H9 (cell line): ENCODE data around the gene MND1. TPM values are rescaled to one million over a fixed set of nuclear protein-coding genes. Genes with fewer than 3 reads are reported as not detected.

Source experiments
- DNase-seq: peaks from one replicate; pipeline ENCODE4 v3.0.0-alpha.2; 2017
- H2AFZ ChIP-seq: one replicate; pipeline ENCODE4 v1.6.1; 2013; ENCODE audit warnings: mild to moderate bottlenecking, low read length, control low read depth, moderate library complexity
- H2AK5ac ChIP-seq: 2 replicates; pipeline ENCODE4 v1.6.1; 2013; ENCODE audit warnings: low read length, control low read depth, mixed read lengths; ENCODE audit not compliant: insufficient read length
- H2BK120ac ChIP-seq: one replicate; pipeline ENCODE4 v1.6.1; 2013; ENCODE audit warnings: low read depth, mild to moderate bottlenecking, low read length, control low read depth, inconsistent platforms; ENCODE audit not compliant: poor library complexity, severe bottlenecking
- H2BK12ac ChIP-seq: 2 replicates; pipeline ENCODE4 v1.6.1; 2013; ENCODE audit warnings: low read length, control low read depth, mixed read lengths, low read depth; ENCODE audit not compliant: insufficient read length
- H2BK15ac ChIP-seq: 2 replicates; pipeline ENCODE4 v1.6.1; 2013; ENCODE audit warnings: low read depth, low read length, control low read depth
- H2BK20ac ChIP-seq: one replicate; pipeline ENCODE4 v1.6.1; 2013; ENCODE audit warnings: low read depth, mild to moderate bottlenecking, low read length, control low read depth, inconsistent platforms; ENCODE audit not compliant: poor library complexity, severe bottlenecking
- H2BK5ac ChIP-seq: 2 replicates; pipeline ENCODE4 v1.6.1; 2013; ENCODE audit warnings: low read length, control low read depth, mixed read lengths; ENCODE audit not compliant: insufficient read length
- H3K14ac ChIP-seq: 2 replicates; pipeline ENCODE4 v1.6.1; 2013; ENCODE audit warnings: low read length, control low read depth; ENCODE audit not compliant: insufficient read depth
- H3K18ac ChIP-seq: 2 replicates; pipeline ENCODE4 v1.6.1; 2013; ENCODE audit warnings: low read depth, mild to moderate bottlenecking, mixed read lengths, low read length, control low read depth; ENCODE audit not compliant: insufficient read length
- H3K23ac ChIP-seq: 2 replicates; pipeline ENCODE4 v1.6.1; 2013; ENCODE audit warnings: low read length, control low read depth, mixed read lengths, low read depth; ENCODE audit not compliant: insufficient read length
- H3K23me2 ChIP-seq: 2 replicates; pipeline ENCODE4 v1.6.1; 2013; ENCODE audit warnings: low read depth, mild to moderate bottlenecking, mixed read lengths, low read length, control low read depth; ENCODE audit not compliant: insufficient read length, poor library complexity, severe bottlenecking
- H3K27ac ChIP-seq: 2 replicates; pipeline ENCODE4 v1.5.1; 2013; ENCODE audit warnings: low read length, control low read depth, mixed read lengths, low read depth; ENCODE audit not compliant: insufficient read length
- H3K27me3 ChIP-seq: 2 replicates; pipeline ENCODE4 v1.6.1; 2013; ENCODE audit warnings: low read length, control low read depth, inconsistent platforms; ENCODE audit not compliant: insufficient read depth
- H3K4ac ChIP-seq: 2 replicates; pipeline ENCODE4 v1.6.1; 2013; ENCODE audit warnings: low read depth, mild to moderate bottlenecking, control low read depth, inconsistent platforms, low read length, moderate library complexity
- H3K4me1 ChIP-seq: 2 replicates; pipeline ENCODE4 v1.6.1; 2013; ENCODE audit warnings: low read length, control low read depth, inconsistent platforms; ENCODE audit not compliant: insufficient read depth
- H3K4me2 ChIP-seq: 2 replicates; pipeline ENCODE4 v1.6.1; 2013; ENCODE audit warnings: low read length, control low read depth, mixed read lengths; ENCODE audit not compliant: insufficient read length, insufficient read depth
- H3K56ac ChIP-seq: 2 replicates; pipeline ENCODE4 v1.6.1; 2013; ENCODE audit warnings: low read depth, mild to moderate bottlenecking, mixed read lengths, low read length, control low read depth; ENCODE audit not compliant: insufficient read length
- H3K79me1 ChIP-seq: 2 replicates; pipeline ENCODE4 v1.6.1; 2013; ENCODE audit warnings: low read depth, mild to moderate bottlenecking, moderate library complexity, low read length, control low read depth, inconsistent platforms; ENCODE audit not compliant: insufficient read depth, poor library complexity, severe bottlenecking
- H3K79me2 ChIP-seq: 2 replicates; pipeline ENCODE4 v1.6.1; 2013; ENCODE audit warnings: low read length, control low read depth, inconsistent platforms; ENCODE audit not compliant: insufficient read depth
- H3K9ac ChIP-seq: 2 replicates; pipeline ENCODE4 v1.6.1; 2013; ENCODE audit warnings: low read length, control low read depth, mixed read lengths; ENCODE audit not compliant: insufficient read length; ENCODE audit errors: extremely low read depth
- H3K9me3 ChIP-seq: one replicate; pipeline ENCODE4 v1.6.1; 2013; ENCODE audit warnings: low read depth, low read length, inconsistent platforms; ENCODE audit not compliant: control insufficient read depth
- H3T11ph ChIP-seq: one replicate; pipeline ENCODE4 v1.6.1; 2013; ENCODE audit warnings: mild to moderate bottlenecking, low read length, control low read depth, inconsistent platforms
- H4K20me1 ChIP-seq: one replicate; pipeline ENCODE4 v1.6.1; 2013; ENCODE audit not compliant: control insufficient read depth, insufficient read length, insufficient read depth
- H4K5ac ChIP-seq: 2 replicates; pipeline ENCODE4 v1.6.1; 2013; ENCODE audit warnings: low read depth, mild to moderate bottlenecking, mixed read lengths, low read length, control low read depth; ENCODE audit not compliant: insufficient read length
- H4K8ac ChIP-seq: replicated peaks from 2 replicates; pipeline ENCODE4 v1.6.1; 2013; ENCODE audit warnings: low read length, control low read depth, mixed read lengths, low read depth; ENCODE audit not compliant: insufficient read length
- H4K91ac ChIP-seq: 2 replicates; pipeline ENCODE4 v1.6.1; 2013; ENCODE audit warnings: low read depth, mild to moderate bottlenecking, moderate library complexity, mixed read lengths, low read length, control low read depth; ENCODE audit not compliant: insufficient read length
- H3K27ac Mint-ChIP-seq, 3 experiments: 2 replicates in 2 of 3; 3 replicates in 1 of 3; pipeline ENCODE4 v1.8.0; 2020 to 2021; ENCODE audit warnings: mixed read lengths in 3 of 3, mild to moderate bottlenecking in 1 of 3, moderate library complexity in 1 of 3
- H3K27me3 Mint-ChIP-seq: 2 replicates; pipeline ENCODE4 v1.8.0; 2021; ENCODE audit warnings: low read depth, mild to moderate bottlenecking, moderate library complexity, mixed read lengths
- H3K36me3 Mint-ChIP-seq, 3 experiments: 2 replicates in 2 of 3; 3 replicates in 1 of 3; pipeline ENCODE4 v1.8.0; 2020 to 2021; ENCODE audit warnings: low read depth in 3 of 3, mixed read lengths in 3 of 3; ENCODE audit not compliant: insufficient read depth in 1 of 3
- H3K4me1 Mint-ChIP-seq, 2 experiments: 2 replicates each; pipeline ENCODE4 v1.8.0; 2020; ENCODE audit warnings: mixed read lengths in 2 of 2
- H3K4me3 Mint-ChIP-seq, 2 experiments: 2 replicates in 1 of 2; 3 replicates in 1 of 2; pipeline ENCODE4 v1.8.0; 2020 to 2021; ENCODE audit warnings: mild to moderate bottlenecking in 2 of 2, mixed read lengths in 2 of 2, moderate library complexity in 1 of 2
- H3K9me3 Mint-ChIP-seq, 2 experiments: 2 replicates in 1 of 2; 3 replicates in 1 of 2; pipeline ENCODE4 v1.8.0; 2020; ENCODE audit warnings: mild to moderate bottlenecking in 2 of 2, mixed read lengths in 2 of 2, moderate library complexity in 1 of 2
- CTCF ChIP-seq: fragments of 200-600 bp; sonication (generic); conservative IDR thresholded peaks from 3 replicates; pipeline ENCODE4 v1.8.0; 2021; ENCODE audit warnings: antibody characterized with exemption, mild to moderate bottlenecking
- WGBS: extraction: QIAGEN DNeasy Blood & Tissue Kit; methylation state at CpG from one replicate; pipeline ENCODE4 v1.1.7; 2013; ENCODE audit warnings: missing lambda C conversion rate, low lambda C conversion rate, mixed read lengths; ENCODE audit not compliant: insufficient read length; ENCODE audit errors: extremely low coverage; 5-methylcytosine and 5-hydroxymethylcytosine counted together
- total RNA-seq: library from RNA; stranded (reverse); gene quantifications from 2 replicates; pipeline ENCODE4 v1.2.1, GENCODE V29; 2021

The MND1 gene
- total RNA-seq, 1 experiment from 2014 or later, result 21.0 TPM

DNA sequence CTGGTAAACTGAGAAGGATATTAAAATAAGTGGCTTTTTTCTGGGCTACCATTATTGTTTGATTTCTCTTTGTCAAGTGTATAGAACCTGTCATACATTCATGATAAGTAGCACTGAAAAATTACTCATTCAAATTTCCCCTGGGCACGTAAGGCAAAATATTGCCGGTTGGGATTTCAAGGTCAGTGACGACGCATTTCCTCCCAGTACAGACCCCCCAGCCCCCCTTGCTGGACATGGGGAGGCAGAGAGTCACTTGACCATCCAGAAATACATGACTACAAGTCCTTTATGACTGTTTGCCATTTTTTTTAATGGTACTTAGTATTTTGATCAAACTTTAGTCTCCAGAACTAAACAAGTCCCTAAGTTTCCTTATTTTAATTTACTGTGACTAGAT lies 6.8 kb upstream of the MND1 start:
- Mint-ChIP-seq H3K27me3 (no peaks in the 10 kb centered on the region), H3K27ac (no peak overlapping the region; a peak in 2 of 7 replicates), H3K36me3 (peaks cover 0 to 5% (median 4%) of the 10 kb centered on the region in 3 experiments; a peak in 4 of 7 replicates), H3K9me3 (no peaks in the 10 kb centered on the region), H3K4me3 (no peak overlapping the region), H3K4me1 (peaks cover 15 to 19% of the 10 kb centered on the region in 2 experiments)
- H2AFZ ChIP-seq, result no peak overlapping the region
- H3K79me1 ChIP-seq, result no peaks in the 10 kb centered on the region
- H2AK5ac ChIP-seq, result no peak overlapping the region
- TF ChIP-seq CTCF, result no peak
- no peak overlapping the region for H3K27ac ChIP-seq
- DNase-seq, result no peak
- no peak overlapping the region for H2BK5ac ChIP-seq
- H3K9me3 ChIP-seq, result no peaks in the 10 kb centered on the region
- no peak overlapping the region for H4K91ac ChIP-seq
- H4K8ac ChIP-seq, result no peak overlapping the region
- WGBS, result no CpG with 5 or more reads among the region's 4 CpGs
- H3K4ac ChIP-seq, result no peak overlapping the region
- no peaks in the 10 kb centered on the region for H3K23me2 ChIP-seq
- no peak overlapping the region for H4K5ac ChIP-seq
- no peak overlapping the region for H3K9ac ChIP-seq
- H2BK20ac ChIP-seq, result no peak overlapping the region
- no peak overlapping the region for H3T11ph ChIP-seq
- H3K14ac ChIP-seq, result no peak overlapping the region
- H3K4me2 ChIP-seq, result no peak overlapping the region
- no peaks in the 10 kb centered on the region for H3K27me3 ChIP-seq
- H3K23ac ChIP-seq, result no peak overlapping the region
- H3K79me2 ChIP-seq, result no peaks in the 10 kb centered on the region
- no peak overlapping the region for H3K18ac ChIP-seq
- no peak overlapping the region for H2BK120ac ChIP-seq
- no peaks in the 10 kb centered on the region for H4K20me1 ChIP-seq
- H3K56ac ChIP-seq, result no peak overlapping the region
- H2BK12ac ChIP-seq, result no peak overlapping the region
- no peak overlapping the region for H2BK15ac ChIP-seq
- no peaks in the 10 kb centered on the region for H3K4me1 ChIP-seq
